Astrocyte (in vitro differentiated cells and primary cell): Measurements from ENCODE around the gene JAG2. TPM values are rescaled to one million over a fixed set of nuclear protein-coding genes. Genes with fewer than 3 reads are reported as not detected.

ENCODE experiments used
- DNase-seq: peaks from one replicate; pipeline ENCODE4 v3.0.0-alpha.2; 2010; ENCODE audit warnings: low read depth
- FAIRE-seq: peaks from 2 replicates; lab custom pipeline; 2011; peaks lifted over from hg19 to GRCh38; lab: Jason Lieb, UNC
- H2AFZ ChIP-seq: 2 replicates; pipeline ENCODE4 v1.6.0; 2012; ENCODE audit warnings: low read depth, low read length, inconsistent platforms
- H3K27ac ChIP-seq: 2 replicates; pipeline ENCODE4 v1.5.1; 2011; ENCODE audit warnings: low read depth, low read length, inconsistent platforms
- H3K27me3 ChIP-seq: 2 replicates; pipeline ENCODE4 v1.6.0; 2011; ENCODE audit warnings: low read length, inconsistent platforms; ENCODE audit not compliant: insufficient read depth
- H3K36me3 ChIP-seq: 2 replicates; pipeline ENCODE4 v1.5.1; 2011; ENCODE audit warnings: low read length, inconsistent platforms; ENCODE audit not compliant: insufficient read depth
- H3K4me1 ChIP-seq: 2 replicates; pipeline ENCODE4 v1.5.1; 2011; ENCODE audit warnings: low read length, inconsistent platforms; ENCODE audit not compliant: insufficient read depth
- H3K4me2 ChIP-seq: 2 replicates; pipeline ENCODE4 v1.6.0; 2012; ENCODE audit warnings: low read length, inconsistent platforms
- H3K4me3 ChIP-seq: 2 replicates; pipeline ENCODE4 v1.5.1; 2011; ENCODE audit warnings: low read depth, mild to moderate bottlenecking, low read length, inconsistent platforms; ENCODE audit not compliant: insufficient read depth
- H3K79me2 ChIP-seq: 2 replicates; pipeline ENCODE4 v1.6.0; 2012; ENCODE audit warnings: mild to moderate bottlenecking, low read length, inconsistent platforms; ENCODE audit not compliant: insufficient read depth
- H3K9ac ChIP-seq: 2 replicates; pipeline ENCODE4 v1.6.0; 2012; ENCODE audit warnings: mild to moderate bottlenecking, low read length, inconsistent platforms
- H3K9me3 ChIP-seq: 2 replicates; pipeline ENCODE4 v1.5.1; 2012; ENCODE audit warnings: low read depth, mild to moderate bottlenecking, low read length, inconsistent platforms; ENCODE audit not compliant: insufficient read depth
- H4K20me1 ChIP-seq: 2 replicates; pipeline ENCODE4 v1.6.0; 2012; ENCODE audit warnings: low read length, inconsistent platforms; ENCODE audit not compliant: insufficient read depth
- H3K27ac Mint-ChIP-seq: one replicate; pipeline ENCODE4 v1.8.0; 2021; ENCODE audit warnings: mild to moderate bottlenecking, mixed read lengths; ENCODE audit not compliant: unreplicated experiment
- H3K27me3 Mint-ChIP-seq: one replicate; pipeline ENCODE4 v1.8.0; 2021; ENCODE audit warnings: low read depth, mixed read lengths; ENCODE audit not compliant: unreplicated experiment
- H3K36me3 Mint-ChIP-seq: one replicate; pipeline ENCODE4 v1.8.0; 2021; ENCODE audit warnings: low read depth, mixed read lengths; ENCODE audit not compliant: unreplicated experiment
- H3K4me1 Mint-ChIP-seq: one replicate; pipeline ENCODE4 v1.8.0; 2021; ENCODE audit warnings: low read depth, mixed read lengths; ENCODE audit not compliant: unreplicated experiment
- H3K4me3 Mint-ChIP-seq: one replicate; pipeline ENCODE4 v1.8.0; 2021; ENCODE audit warnings: mild to moderate bottlenecking, moderate library complexity, mixed read lengths; ENCODE audit not compliant: unreplicated experiment
- H3K9me3 Mint-ChIP-seq: one replicate; pipeline ENCODE4 v1.8.0; 2021; ENCODE audit warnings: mild to moderate bottlenecking, mixed read lengths; ENCODE audit not compliant: unreplicated experiment
- EZH2 ChIP-seq: IDR thresholded peaks from 2 replicates; pipeline ENCODE4 v1.6.1; 2012; ENCODE audit warnings: mild to moderate bottlenecking, low read length, inconsistent platforms; ENCODE audit not compliant: insufficient read depth
- total RNA-seq: library from RNA; stranded (reverse); gene quantifications from 2 replicates; pipeline ENCODE4 v1.2.1, GENCODE V29; 2021
- TF ChIP-seq, protein P1 (sequence below): IDR thresholded peaks from 2 replicates; pipeline ENCODE4 v1.5.1; 2011; ENCODE audit warnings: low read depth, mild to moderate bottlenecking, inconsistent platforms, low read length, moderate library complexity; ENCODE audit not compliant: insufficient read depth

Gene JAG2
- total RNA-seq, 1 donor from 2014 or later, result 6.6 TPM

DNA sequence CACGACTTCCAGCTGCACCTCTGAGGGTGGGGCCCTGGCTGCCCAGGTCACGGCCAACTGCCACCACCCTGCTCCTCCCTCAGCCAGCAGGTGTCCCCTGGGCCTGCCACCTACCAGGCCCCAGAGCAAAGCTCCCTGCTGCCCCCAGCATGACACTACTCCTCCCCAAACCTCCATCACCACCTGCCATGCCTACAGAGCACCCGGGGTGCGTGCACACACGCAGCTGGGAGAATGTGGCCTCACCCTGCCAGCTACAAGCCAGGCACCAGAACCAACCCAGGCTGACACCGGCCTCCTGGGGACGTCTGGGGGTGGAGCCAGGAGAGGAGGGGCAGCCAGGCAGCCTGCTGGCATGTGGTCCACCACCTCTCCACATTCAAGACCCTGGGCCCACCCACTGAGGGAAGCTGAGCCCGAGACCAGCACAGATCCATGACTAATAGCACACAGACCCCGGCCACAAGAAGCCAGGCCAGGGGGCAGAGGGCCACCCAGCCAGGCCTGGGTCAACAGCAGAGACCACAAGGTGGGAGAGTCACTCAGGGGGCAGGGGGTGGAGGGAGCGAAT, 3.4 kb downstream of the JAG2 start:
- Histone ChIP-seq H4K20me1 (peaks cover 17% of the 10 kb centered on the region), H3K27ac (no peak overlapping the region), H3K9me3 (no peaks in the 10 kb centered on the region), H3K36me3 (no peaks in the 10 kb centered on the region), H3K79me2 (no peaks in the 10 kb centered on the region), H3K9ac (no peak overlapping the region), H2AFZ (no peak overlapping the region), H3K4me3 (no peak overlapping the region), H3K27me3 (peaks cover 17% of the 10 kb centered on the region), H3K4me2 (no peak overlapping the region), H3K4me1 (peaks cover 4% of the 10 kb centered on the region)
- no peaks in the 10 kb centered on the region for H3K9me3 Mint-ChIP-seq
- TF ChIP-seq, protein P1, sequence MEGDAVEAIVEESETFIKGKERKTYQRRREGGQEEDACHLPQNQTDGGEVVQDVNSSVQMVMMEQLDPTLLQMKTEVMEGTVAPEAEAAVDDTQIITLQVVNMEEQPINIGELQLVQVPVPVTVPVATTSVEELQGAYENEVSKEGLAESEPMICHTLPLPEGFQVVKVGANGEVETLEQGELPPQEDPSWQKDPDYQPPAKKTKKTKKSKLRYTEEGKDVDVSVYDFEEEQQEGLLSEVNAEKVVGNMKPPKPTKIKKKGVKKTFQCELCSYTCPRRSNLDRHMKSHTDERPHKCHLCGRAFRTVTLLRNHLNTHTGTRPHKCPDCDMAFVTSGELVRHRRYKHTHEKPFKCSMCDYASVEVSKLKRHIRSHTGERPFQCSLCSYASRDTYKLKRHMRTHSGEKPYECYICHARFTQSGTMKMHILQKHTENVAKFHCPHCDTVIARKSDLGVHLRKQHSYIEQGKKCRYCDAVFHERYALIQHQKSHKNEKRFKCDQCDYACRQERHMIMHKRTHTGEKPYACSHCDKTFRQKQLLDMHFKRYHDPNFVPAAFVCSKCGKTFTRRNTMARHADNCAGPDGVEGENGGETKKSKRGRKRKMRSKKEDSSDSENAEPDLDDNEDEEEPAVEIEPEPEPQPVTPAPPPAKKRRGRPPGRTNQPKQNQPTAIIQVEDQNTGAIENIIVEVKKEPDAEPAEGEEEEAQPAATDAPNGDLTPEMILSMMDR, result no peak
- TF ChIP-seq EZH2, result no peak
- peaks cover 17% of the 10 kb centered on the region for H3K27me3 Mint-ChIP-seq
- no peaks in the 10 kb centered on the region for H3K36me3 Mint-ChIP-seq
- FAIRE-seq, result no peak
- H3K27ac Mint-ChIP-seq, result no peak overlapping the region
- H3K4me1 Mint-ChIP-seq, result no peaks in the 10 kb centered on the region
- no peak for DNase-seq
- H3K4me3 Mint-ChIP-seq, result no peak overlapping the region

DNA sequence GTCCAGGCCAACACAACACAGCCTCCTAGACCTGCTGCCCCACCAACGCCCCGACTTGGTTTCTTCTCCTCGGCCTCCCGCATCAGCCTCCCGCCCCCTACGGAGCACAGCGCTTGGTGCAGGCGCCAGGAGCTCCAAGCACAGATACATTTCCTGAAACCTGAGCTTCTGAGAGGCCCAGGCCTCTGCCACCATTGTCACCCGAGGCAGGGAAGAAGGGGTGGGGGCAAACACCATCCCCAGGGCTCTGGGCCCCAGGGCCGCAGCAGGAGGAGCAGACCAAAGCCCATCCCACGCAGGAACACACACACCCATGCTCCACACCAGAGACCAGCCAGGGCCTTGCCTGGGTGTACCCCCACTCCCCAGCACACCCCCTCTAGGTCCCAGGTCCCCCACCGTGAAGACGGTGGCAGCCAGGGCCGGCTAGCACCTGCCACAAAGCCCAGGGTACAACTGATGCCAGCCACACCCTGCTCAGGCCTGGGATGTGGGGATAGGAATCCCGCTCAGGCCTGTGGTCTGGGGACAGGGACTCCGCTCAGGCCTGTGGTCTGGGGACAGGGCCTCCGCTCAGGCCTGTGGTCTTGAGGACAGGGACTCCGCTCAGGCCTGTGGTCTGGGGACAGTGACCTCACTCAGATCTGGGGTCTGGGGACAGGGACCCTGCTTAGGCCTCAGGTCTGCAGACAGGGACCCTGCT, 5.4 kb downstream of the JAG2 start:
- H3K27ac ChIP-seq, result no peak overlapping the region
- no peak overlapping the region for H3K9ac ChIP-seq
- peaks cover 4% of the 10 kb centered on the region for H3K4me1 ChIP-seq
- no peaks in the 10 kb centered on the region for H3K9me3 Mint-ChIP-seq
- no peaks in the 10 kb centered on the region for H3K36me3 Mint-ChIP-seq
- peaks cover 6% of the 10 kb centered on the region for H3K27me3 ChIP-seq
- no peak overlapping the region for H3K4me3 ChIP-seq
- no peaks in the 10 kb centered on the region for H3K4me1 Mint-ChIP-seq
- DNase-seq (no peak), FAIRE-seq (no peak)
- H2AFZ ChIP-seq, result no peak overlapping the region
- H3K36me3 ChIP-seq, result no peaks in the 10 kb centered on the region
- no peak overlapping the region for H3K4me3 Mint-ChIP-seq
- peaks cover 11% of the 10 kb centered on the region for H3K27me3 Mint-ChIP-seq
- H3K27ac Mint-ChIP-seq, result no peak overlapping the region
- TF ChIP-seq, protein P1, result no peak
- TF ChIP-seq EZH2, result no peak
- H3K4me2 ChIP-seq, result no peak overlapping the region
- no peaks in the 10 kb centered on the region for H3K9me3 ChIP-seq
- H4K20me1 ChIP-seq, result peaks cover 10% of the 10 kb centered on the region
- H3K79me2 ChIP-seq, result no peaks in the 10 kb centered on the region

DNA sequence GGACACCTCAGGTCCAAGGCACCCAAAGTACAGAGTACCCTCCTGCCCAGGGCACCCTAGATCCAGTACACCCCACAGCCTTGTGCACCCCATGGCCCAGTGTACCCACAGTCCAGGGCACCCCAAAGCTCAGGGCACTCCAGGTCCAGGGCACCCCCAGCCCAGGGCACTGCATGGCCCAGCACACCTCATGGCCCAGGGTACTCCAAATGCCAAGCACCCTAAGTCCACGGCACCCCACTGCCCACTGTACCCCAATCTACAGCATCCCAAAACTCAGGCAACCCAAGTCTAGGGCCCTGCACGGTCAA, 6.0 kb downstream of the JAG2 start:
- TF ChIP-seq EZH2, result no peak
- TF ChIP-seq, protein P1, result no peak
- Mint-ChIP-seq H3K9me3 (no peaks in the 10 kb centered on the region), H3K27me3 (peaks cover 11% of the 10 kb centered on the region), H3K4me3 (no peak overlapping the region), H3K27ac (no peak overlapping the region), H3K4me1 (no peaks in the 10 kb centered on the region), H3K36me3 (no peaks in the 10 kb centered on the region)
- H3K27me3 ChIP-seq, result peaks cover 6% of the 10 kb centered on the region
- no peak overlapping the region for H2AFZ ChIP-seq
- DNase-seq (no peak), FAIRE-seq (no peak)
- peaks cover 1% of the 10 kb centered on the region for H3K4me1 ChIP-seq
- H3K9me3 ChIP-seq, result no peaks in the 10 kb centered on the region
- no peak overlapping the region for H3K9ac ChIP-seq
- H3K36me3 ChIP-seq, result no peaks in the 10 kb centered on the region
- no peak overlapping the region for H3K4me3 ChIP-seq
- H3K27ac ChIP-seq, result no peak overlapping the region
- no peak overlapping the region for H3K4me2 ChIP-seq
- peaks cover 10% of the 10 kb centered on the region for H4K20me1 ChIP-seq
- no peaks in the 10 kb centered on the region for H3K79me2 ChIP-seq
